Hematopoietic multipotent progenitor cell treated with erythropoietin and hydrocortisone succinate and interleukin-3 and kit ligand, for 8 days (in vitro differentiated cells): Measurements from ENCODE around the gene IGF2BP2.
"Not testable (repeated sequence)": the region's sequence is repeated elsewhere in the genome, so short reads cannot be mapped to it uniquely, and the experiment has no call there.

Experiments
- DNase-seq: peaks from one replicate; pipeline ENCODE4 v3.0.0-alpha.2; 2015

Gene IGF2BP2

DNA sequence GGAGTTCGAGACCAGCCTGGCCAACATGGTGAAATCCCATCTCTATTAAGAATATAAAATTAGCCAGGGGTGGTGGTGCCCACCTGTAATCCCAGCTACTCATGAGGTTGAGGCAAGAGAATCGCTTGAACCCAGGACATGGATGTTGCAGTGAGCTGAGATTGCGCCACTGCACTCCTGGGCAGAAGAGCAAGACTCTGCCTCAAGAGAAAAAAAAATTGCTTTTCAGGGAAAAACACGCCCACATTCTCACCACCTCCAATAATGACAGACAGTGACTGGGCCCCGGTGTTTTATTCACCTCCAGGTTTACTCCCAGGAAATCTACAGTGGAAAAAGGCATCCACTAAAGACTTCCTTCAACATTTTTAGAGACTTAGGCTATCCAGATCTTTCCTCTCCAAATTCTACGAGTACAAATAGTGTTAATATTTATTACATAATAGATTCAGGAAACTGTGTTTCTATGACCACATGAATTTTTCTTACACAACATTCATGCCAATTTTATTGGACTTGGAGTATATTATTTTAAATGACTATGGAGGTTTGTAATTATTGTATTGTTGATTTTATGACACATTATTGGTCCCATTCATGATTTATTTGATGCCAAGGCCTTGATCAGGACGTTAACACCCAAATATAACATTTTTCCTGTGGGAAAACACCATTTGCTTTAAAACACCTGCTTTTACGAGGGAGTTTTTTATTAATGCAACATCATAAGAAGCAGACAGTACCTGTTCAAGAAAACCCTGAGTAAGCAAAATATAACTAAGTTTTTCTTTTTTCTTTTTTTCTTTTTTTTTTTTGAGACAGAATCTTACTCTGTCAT lies 26.6 kb downstream of the IGF2BP2 start:
- no peak for DNase-seq

DNA sequence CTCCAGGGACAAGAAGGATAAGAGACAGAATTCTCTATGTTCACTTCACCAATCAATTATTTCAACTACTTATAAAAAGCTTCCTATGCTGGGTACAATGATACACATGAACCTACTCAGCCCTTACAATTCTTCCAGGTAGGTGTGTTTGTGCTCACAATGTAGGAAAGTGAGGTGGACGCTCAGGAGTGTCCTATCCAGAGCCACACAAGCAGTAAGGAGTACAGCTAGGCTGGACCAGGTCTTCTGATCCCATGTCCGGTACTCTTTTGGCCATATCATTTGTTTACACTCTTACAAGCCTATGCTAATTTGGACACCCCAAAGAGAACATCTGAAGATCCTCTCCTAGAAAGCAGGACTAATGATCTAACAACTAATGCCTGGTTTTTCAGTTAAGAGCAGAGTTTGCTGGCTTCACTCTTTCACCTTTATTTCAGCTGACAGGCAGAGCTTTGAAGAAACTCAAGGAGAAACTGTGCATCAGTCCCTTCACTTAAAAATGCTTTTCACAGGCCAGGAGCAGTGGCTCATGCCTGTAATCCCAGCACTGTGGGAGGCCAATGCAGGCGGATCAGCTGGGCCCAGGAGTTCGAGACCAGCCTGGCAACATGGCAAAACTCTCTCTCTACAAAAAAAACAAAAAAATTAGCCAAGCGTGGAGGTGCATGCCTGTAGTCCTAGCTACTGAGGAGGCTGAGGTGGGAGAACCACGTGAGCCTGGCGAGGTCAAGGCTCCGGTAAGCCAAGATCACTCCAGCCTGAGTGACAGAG lies 27.5 kb downstream of the IGF2BP2 start:
- DNase-seq, result no peak

DNA sequence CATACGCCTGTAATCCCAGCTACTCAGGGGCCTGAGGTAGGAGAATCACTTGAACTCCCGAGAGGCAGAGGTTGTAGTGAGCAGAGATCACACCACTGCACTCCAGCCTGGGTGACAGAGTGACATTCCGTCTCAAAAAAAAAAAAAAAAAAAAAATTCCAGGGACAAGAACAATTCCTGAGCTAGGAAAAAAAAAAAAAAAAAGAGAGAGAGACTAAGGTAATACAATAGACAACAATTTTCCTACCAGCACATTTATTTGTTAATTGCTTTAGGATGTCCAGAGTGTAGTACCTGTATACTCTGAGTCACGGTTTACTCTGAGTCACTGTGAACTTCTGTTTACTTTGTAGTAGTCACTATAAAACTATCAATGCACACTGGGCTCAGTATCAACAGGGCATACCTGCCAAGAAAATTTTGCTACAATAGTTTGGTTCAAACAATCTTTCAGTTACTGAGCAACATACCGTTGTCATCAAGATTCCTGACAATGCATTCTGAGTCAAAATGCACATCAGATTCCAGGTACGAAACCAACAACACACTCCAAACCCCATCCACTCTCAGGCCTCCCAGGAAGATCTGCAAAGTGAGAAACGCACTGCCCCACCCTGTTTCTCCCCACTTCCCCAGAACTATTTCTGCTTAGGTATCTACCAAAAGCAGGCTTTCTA lies 28.3 kb downstream of the IGF2BP2 start:
- no peak for DNase-seq

DNA sequence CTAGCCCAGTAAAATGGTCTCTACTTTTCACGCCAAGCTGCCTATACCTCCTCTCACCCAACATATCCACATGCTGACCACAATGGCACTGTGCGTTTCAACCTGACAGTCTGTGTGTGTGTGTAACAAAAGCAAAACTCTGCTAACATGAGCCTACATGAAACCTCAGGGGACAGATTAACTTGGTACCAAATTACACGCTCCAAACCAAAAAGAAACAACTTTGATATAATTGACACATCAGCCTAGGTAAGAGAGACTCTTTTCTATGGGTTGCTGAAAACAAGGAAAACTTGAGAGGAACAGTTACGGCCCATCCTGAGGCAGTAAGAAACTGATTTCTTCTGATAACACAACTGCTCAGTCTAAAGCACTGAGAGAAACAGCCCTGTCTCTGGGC lies 31.5 kb downstream of the IGF2BP2 start:
- DNase-seq, result no peak

DNA sequence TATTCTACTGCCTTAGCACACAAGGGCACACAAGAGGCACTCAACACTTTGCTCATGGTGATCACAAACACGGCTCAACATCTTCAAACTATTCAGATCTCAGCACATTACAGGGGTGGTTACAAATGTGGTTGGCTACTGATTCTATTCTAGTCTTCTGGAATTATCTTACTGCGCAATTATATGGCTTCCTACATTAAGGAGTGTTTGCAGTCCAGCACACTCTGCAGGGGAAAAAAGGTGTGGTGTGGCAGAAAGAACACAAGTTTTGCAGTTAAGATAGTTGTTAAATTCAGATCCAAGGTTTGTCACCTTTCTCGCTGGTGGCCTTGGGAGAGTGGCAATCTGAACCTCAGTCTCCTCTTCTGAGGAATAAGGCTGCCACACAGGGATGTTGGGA lies 31.9 kb downstream of the IGF2BP2 start:
- no peak for DNase-seq

DNA sequence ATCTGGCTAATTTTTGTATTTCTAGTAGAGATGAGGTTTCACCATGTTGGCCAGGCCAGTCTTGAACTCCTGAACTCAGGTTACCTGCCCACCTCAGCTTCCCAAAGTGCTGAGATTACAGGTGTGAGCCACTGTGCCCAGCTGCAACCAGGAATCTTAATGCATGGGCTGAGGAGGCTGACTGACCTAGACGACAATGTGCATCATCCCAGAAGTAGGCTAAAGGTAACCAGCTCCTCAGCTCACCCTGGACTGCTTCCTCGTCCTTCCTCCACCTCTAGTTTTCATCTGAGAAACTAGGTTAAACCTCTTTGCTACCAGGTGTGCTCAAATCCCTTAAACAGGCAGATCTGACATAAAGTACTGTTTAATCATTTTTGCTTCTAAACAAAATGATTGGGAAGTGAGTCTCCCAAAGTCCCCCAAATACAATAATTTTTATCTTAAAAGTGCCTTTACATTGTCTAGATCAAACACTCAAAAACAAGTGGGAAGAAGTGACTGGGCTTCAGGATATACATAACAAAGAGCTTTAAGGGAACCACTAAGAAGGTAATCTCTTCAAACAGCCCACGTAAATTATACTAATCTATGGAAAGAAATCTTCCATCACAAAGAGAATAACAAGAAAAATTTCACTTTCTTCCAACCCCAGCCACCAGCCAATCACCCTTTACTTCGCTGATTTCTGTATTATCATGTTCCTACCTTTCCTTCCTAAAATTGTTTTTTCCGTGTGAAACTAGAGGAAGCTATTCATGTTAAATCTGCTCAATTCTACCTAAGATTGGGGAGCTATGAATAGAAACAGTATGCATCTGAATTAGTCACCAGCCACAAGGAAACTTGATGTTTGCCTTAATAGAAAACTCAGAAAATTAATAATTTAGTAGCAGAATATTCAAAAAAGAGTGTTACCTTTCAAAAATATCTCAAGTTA lies 34.7 kb downstream of the IGF2BP2 start:
- DNase-seq, result no peak

DNA sequence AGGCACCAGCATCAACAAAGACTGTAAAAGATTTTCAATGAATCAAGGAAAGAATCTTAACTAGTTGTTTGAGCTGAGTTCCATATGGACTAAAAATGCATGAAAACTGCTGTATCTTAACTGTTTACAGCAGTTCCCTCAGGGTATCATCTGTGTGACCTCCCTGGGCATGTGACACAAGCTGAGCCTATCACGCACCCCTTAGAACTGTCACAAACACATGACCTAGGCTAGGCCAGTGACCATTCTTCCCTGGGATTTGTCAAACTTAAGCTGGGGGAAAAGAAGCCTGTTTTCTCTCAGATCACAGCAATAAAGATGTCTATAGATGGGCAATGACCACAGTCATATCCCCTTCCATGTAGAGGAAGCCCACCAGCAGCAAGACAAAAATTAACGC lies 35.7 kb downstream of the IGF2BP2 start:
- no peak for DNase-seq

DNA sequence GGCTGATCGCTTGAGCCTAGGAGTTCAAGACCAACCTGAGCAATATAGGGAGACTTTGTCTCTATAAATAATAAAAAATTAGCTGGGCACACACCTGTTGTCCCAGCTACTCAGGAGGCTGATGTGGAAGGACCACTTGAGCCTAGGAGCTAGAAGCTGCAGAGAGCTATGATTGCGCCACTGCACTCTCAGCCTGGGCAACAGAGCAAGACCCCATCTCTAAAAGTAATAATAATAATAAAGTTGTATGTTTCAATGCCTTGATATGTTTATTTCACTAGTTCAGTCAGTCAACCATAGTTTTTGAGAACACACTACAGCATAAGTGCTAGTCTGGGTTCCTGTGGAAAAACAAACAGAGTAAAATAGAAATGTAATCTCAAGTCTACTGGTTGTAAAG lies 36.5 kb downstream of the IGF2BP2 start:
- DNase-seq, result no peak

DNA sequence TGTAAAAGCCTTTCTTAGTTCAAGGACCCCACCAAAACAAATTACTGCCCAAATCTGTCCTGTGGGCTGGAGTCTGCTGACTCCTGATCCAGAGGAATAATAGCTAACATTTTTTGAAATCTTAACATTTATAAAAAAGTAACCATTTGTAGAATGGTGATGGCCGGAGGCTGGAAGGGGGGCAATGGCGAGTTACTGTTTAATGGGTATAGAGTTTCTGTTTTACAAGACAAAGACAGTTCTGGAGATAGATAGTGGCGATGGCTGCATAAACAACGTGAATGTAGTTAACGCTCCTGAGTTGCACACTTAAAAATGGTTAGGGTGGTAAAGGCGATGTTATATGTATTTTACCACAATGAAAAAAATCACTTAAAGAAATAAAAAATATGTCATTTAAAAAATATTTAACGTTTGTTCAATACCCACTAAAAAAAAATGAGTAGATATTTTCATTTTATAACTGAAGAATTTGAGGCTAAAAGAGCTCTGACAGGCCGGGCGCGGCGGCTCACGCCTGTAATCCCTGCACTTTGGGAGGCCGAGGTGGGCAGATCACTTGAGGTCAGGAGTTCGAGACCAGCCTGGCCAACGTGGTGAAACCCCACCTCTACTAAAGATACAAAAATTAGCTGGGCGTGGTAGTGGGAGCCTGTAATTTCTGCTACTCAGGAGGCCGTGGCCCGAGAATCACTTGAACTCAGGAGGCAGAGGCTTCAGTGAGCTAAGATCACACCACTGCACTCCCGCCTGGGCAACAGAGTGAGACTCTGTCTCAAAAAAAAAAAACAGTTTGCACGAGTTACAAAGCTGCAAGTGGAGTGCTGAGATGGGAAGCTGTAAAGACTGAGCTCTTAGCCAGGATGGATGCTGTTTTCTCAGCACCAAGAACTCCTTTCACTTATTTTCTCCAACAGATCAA lies 37.6 kb downstream of the IGF2BP2 start:
- DNase-seq, result no peak

DNA sequence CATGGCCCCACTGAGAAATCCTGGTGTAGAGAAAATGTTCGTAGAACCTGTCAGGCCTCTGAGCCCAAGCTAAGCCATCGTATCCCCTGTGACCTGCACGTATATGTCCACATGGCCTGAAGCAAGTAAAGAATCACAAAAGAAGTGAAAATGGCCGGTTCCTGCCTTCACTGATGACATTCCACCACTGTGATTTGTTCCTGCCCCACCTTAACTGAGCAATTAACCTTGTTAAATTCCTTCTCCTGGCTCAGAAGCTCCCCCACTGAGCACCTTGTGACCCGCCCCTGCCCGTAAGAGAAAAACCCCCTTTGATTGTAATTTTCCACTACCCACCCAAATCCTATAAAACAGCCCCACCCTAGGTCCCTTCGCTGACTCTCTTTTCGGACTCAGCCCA lies 38.6 kb downstream of the IGF2BP2 start:
- DNase-seq, result not testable (repeated sequence)

DNA sequence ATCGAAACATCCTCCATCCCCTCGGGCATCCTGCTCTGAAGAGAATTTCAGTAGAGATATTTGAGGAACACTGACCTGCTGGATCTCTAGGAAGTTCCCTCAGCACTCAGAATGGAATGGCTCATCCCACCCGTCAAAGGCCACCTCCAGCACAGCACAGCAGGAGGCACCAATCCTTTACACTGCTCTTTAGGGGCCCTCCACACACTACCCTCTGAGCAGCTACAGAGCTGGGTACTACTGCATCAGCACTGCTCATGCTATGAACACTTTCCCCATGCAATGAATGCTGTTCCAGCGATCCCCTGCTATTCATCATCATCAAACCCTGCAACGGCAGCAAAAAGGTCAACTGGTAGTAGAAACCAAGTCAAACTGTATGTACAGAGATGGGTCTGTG lies 40.5 kb downstream of the IGF2BP2 start:
- no peak for DNase-seq

DNA sequence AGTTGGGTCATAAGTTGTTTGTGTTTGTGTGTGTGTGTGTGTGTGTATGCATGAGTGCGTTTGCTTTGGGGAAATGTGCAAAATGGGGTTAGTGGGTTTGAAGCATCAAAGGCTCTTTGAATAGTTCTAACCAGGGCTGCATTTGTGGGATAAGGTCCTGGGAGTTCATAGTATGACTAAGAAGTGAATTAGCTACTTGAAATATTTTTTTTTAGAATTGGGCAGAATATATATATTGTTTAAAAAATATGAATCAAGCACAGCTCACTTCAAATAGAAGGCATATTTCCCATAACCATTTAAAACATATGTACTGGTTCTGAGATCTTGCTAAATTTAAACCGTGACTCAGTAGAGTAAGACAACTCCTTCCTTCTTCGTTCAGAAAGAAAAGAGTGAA lies 43.1 kb downstream of the IGF2BP2 start:
- no peak for DNase-seq

DNA sequence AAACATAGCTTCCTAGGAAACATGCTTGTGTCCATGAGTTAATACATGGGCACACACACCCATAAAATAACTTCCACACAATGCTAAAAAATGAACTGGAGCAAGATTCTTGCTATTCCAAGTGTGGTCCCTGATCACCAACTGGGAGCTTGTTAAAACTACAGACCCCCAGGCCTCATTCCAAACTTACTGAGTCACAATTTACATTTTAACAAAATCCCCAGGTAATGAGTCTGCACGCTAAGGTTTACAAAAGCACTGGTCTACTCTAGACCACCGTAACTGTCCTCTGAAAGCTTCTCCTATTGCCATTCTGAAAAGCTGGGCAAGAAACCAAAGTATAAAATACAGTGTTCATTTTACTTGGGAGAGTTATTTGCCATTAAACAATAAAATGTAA lies 45.4 kb downstream of the IGF2BP2 start:
- DNase-seq, result no peak

DNA sequence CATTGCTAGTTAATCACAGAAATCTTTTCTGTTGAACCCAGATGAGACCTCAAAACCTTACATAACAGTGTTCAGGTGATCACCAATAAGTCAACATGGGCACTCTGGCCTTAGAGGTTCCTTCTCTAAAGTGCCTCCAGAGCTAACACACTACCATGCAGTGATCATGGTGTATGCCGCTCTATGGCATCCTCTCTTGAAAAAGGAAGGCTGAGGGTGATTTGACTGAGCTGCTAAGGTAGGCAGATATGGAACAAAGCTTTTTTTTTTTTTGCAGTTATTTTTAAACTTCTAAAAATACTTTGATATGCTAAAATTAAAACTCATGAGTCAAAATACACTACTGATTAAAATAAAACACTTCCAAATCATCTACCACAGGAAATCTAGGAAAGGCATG lies 46.0 kb downstream of the IGF2BP2 start:
- DNase-seq, result no peak

DNA sequence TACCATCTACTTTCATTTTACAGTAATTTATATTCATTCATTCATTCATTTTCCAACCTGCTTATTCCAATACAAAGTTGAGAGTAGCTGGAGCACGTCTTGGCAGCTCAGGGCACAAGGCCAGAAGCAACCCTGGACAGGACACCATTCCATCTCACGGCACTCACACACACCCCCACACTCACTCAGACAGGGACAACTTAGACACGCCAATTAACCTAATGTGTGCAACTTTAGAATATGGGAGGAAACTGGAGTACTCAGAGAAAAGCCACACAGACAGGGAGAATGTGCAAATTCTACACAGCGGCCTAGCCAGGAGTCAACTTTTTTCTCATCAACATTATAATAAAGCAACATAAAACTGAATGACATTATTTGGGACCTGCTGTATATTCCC lies 46.7 kb downstream of the IGF2BP2 start:
- DNase-seq, result no peak

DNA sequence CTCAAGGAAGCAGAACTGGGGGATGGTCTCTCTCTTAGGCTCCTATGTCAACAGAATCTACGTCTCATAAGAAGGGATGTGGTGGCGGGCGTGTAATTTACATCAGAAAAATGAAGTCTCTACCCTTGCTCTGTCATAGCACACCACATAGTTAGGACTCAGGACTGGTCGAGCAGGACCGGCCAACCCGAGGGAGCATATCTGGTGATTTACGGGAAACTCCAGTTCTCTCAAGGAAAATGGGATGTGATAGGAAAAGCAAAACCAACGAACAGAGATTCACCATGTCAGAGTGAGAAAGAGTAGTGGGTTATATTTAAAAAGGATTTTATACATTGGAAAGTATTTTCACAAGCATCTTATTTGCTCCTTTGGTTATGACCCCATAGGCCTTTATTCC lies 54.7 kb downstream of the IGF2BP2 start:
- DNase-seq, result no peak

DNA sequence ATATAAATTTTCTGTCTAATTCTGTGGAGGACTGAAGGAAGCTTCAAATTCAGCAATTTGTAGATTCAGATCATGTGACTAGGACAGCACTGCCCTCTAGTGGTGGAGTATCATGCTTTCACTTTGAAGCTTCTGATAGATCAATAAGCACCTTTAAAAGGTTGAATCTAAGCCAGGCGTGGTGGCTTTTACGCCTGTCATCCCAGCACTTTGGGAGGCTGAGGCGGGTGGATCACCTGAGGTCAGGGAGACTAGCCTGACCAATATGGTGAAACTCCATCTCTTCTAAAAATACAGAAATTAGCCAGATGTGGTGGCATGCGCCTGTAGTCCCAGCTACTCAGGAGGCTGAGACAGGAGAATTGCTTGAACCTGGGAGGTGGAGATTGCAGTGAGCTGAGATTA lies 56.3 kb downstream of the IGF2BP2 start:
- peak; percentile 84 for DNase-seq

DNA sequence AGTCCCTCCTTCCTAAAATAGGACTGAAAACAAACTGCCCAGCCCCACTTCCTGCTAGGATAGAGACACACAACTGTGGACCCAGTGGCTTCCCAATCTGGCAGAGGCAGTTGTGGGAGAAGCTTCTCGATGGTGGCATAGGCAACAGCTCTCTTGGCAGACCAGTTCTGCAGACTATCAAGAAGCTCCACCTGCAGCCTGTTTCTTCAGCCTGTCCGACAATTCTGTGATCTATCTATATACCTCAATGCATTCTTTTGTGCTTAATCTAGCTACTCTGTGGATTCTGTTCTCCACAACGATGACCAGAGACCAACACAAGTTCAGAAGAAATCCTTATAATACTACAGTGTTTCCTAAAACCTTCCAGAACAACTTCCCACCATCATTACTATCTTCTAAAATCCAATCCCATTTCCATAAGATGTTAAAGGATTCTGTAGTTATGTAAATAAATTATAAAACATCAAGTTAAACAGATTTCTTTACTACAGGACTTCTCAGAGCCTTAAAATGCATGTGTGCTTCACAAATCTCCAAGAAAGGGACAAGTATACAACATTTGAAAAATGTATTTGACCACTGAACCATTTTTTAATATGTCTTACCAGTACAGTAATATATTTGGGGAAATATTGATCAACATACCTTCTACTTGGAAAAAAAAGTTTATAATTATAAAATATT lies 57.7 kb downstream of the IGF2BP2 start:
- peak; percentile 36 for DNase-seq

DNA sequence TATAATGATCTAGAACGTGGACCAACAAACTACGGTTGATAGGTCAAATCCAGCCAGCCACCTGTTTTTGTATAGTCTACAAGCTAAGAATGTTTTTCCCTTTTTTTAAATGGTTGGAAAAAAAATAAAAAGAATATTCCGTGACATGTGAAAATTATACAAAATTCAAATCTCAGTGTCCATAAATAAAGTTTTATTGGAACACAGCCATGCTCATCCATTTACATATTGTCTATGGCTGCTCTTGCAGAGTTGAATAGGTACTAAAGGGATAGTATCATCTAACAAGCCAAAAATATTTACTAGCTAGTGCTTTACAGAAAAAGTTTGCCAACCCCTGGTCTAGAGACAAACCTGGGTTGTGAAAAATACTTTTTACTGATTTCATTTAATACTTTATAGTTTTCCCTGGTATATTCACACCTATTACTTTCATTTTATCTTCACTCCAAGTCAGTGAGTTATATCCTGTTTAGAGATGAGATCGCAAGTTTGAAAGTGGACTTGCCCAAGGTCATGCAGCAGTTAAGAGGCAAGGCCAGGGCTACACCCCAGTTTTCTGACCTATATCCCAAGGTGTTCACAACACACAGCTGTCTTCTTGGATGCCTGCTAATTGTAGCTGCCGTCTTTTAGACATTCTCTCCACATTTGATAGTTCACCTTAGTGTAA lies 58.4 kb downstream of the IGF2BP2 start:
- no peak for DNase-seq

DNA sequence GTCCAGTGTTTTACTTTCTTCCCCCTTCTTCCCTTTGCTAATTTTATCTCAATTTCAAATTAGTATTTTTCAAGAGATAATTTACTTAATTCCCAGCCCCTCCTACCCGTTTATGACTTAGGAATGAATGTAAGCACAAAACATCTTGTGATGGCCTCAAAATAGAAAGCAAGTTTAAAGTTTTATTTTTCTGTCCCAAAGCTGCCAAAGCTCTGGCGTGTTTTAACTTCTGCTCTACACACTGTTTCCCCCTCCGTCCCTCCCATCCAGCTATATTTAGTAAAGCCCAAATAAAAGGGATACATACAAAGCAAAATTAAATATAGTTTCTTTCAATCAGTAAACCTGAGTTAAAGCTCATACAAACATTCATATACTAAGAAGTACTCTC lies 59.9 kb downstream of the IGF2BP2 start:
- DNase-seq, result no peak
